Psoas muscle (tissue), 8 donors: ENCODE measurements around the gene ISX. TPM values are rescaled to one million over a fixed set of nuclear protein-coding genes. Genes with fewer than 3 reads are reported as not detected.
"Not testable (repeated sequence)": the region's sequence is repeated elsewhere in the genome, so short reads cannot be mapped to it uniquely, and the experiment has no call there.

Experiments used
- ATAC-seq, 4 donors: fragments of 200-7000 bp; cut with Tn5 transposase; one replicate each; pipeline ENCODE4 v1.9.1; 2020; ENCODE audit warnings: moderate library complexity in 3 of 4, mild to moderate bottlenecking in 2 of 4
- DNase-seq, 2 donors: peaks; one replicate each; pipeline ENCODE4 v3.0.0-alpha.2; 2020
- H3K27ac ChIP-seq: fragments of 200-600 bp; one replicate; pipeline ENCODE4 v1.8.0; 2022
- H3K27me3 ChIP-seq, 3 donors: fragments of 200-600 bp in 1 of 3; one replicate each; pipeline versions ENCODE4 v1.6.1 to v1.8.0; 2013 to 2022; ENCODE audit warnings: low read length in 2 of 3, mild to moderate bottlenecking in 2 of 3, moderate library complexity in 1 of 3; ENCODE audit not compliant: insufficient read depth in 3 of 3
- H3K36me3 ChIP-seq, 2 donors: fragments of 200-600 bp in 1 of 2; one replicate each; pipeline versions ENCODE4 v1.6.1 to v1.8.0; 2013 to 2022; ENCODE audit warnings: low read depth in 1 of 2, mild to moderate bottlenecking in 1 of 2, moderate library complexity in 1 of 2; ENCODE audit not compliant: insufficient read depth in 1 of 2
- H3K4me1 ChIP-seq: fragments of 200-600 bp; one replicate; pipeline ENCODE4 v1.8.0; 2022
- H3K4me3 ChIP-seq: fragments of 200-600 bp; one replicate; pipeline ENCODE4 v1.8.0; 2022; ENCODE audit warnings: mild to moderate bottlenecking
- H3K9me3 ChIP-seq: fragments of 200-600 bp; one replicate; pipeline ENCODE4 v1.8.0; 2022
- CTCF ChIP-seq: fragments of 200-600 bp; IDR thresholded peaks from one replicate; pipeline ENCODE4 v1.8.0; 2022; ENCODE audit warnings: antibody characterized with exemption
- WGBS, 3 donors: extraction: QIAGEN DNeasy Blood & Tissue Kit; methylation state at CpG; one replicate each; pipeline versions ENCODE4 v1.1.6 to v1.1.7; 2013; 5-methylcytosine and 5-hydroxymethylcytosine counted together
- intact Hi-C, 2 donors: fragments of 100-400 bp; cut with DNase I; formaldehyde crosslinking; loops; one replicate each; pipeline versions ENCODE4 v1.11.0 to v1.14.2; 2022
- polyA plus RNA-seq, 3 donors: library from polyadenylated mRNA; stranded (reverse); fragments of 200-250 nt; gene quantifications; one replicate each; pipeline ENCODE4 v1.2.3, GENCODE V29; 2013
- total RNA-seq, 4 donors: library from RNA; stranded (reverse); fragmentation: NEBNext Ultra II Directional in 2 of 4; extraction: Animal tissue kit (Norgen Biotek cat#: 25700) in 2 of 4; gene quantifications; one replicate each; pipeline versions ENCODE4 v1.2.1 to v1.2.4, GENCODE V29; 2021 to 2023
- donor health status: healthy with polysubstance abuse.
- donor health status: DM: no; HTN: no; CAD: no; lungs with moderate emphysema.
- donor health status: Bipolar disorder and iron deficiency.
- donor health status: healthy.
- donor health status: DM: yes; HTN: yes; CAD: no.
- donor health status: DM: no; HTN: no; CAD: no.
- donor health status: DM: no; HTN: no; CAD: no.
- donor health status: DM: yes; HTN: yes; CAD: no.

The ISX gene
- total and polyA plus RNA-seq, 7 donors: 0.01 TPM; not detected in 6

DNA sequence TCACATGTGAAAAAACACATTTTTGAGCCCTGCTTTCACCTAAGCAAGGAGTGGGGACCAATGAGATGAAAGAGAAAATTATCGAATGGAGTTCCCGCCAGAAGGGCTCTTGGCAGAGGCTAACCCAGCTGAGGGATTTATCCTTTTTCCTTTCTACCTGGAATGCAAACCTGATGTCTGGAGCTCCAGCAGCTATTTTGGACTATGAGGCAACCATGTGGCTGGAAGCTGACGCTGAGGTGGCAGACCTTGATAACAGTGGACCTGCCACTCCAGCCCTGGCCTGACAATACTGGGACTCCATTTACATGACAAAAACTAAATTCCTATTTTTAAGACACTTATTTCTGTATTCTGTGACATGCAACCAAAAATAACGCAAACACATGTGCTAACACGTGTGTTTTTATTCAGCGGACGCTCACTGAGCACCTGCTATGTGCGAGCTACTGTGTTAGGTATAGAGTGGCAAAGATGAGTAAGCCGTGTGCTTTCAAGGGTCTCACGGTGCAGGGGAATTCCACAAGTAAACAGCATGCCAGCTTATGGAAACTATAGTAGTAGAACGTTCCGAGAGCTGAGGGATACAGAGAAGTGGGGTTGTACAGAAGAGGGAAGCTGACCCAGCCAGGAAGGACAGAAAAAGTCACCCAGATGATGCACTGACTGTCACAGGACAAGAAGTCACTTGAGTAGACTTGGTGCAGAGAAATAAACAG lies 19.1 kb upstream of the ISX start:
- WGBS, 3 donors: 91 to 93% (median 93%) methylated on average over 12 of the region's 12 CpGs

GRCh38 chr22:35050038-35050437 lies 15.9 kb upstream of the ISX start:
- H3K36me3 ChIP-seq, intact Hi-C loops, H3K27ac ChIP-seq, H3K4me3 ChIP-seq, DNase-seq, H3K9me3 ChIP-seq, ATAC-seq, H3K27me3 ChIP-seq, H3K4me1 ChIP-seq: not testable (repeated sequence)
- WGBS, 3 donors: 88 to 94% (median 93%) methylated on average over 4 of the region's 4 CpGs

More for the DNA sequence above, 19.1 kb upstream of the ISX start:
- no peaks in the 10 kb centered on the region for H3K4me1 ChIP-seq
- TF ChIP-seq CTCF: no peak
- peaks cover 0 to 10% (median 2%) of the 10 kb centered on the region in 3 donors for H3K27me3 ChIP-seq
- DNase-seq: no peak
- ATAC-seq: no peak
- H3K27ac ChIP-seq: no peak overlapping the region
- H3K4me3 ChIP-seq: no peak overlapping the region
- no peaks in the 10 kb centered on the region for H3K9me3 ChIP-seq
- intact Hi-C loops: loop anchor here in 1 of 2 donors (5.0 kb wide), 1 partner anchor 530 kb away; no protein-coding TSS in a partner anchor
- H3K36me3 ChIP-seq: no peaks in the 10 kb centered on the region

GRCh38 chr22:35051013-35051535 lies 14.9 kb upstream of the ISX start:
- H3K27me3 ChIP-seq: peaks cover 0 to 7% (median 0%) of the 10 kb centered on the region in 3 donors
- no peaks in the 10 kb centered on the region for H3K9me3 ChIP-seq
- no peaks in the 10 kb centered on the region for H3K4me1 ChIP-seq
- ATAC-seq (no peak), DNase-seq (no peak)
- no peak for TF ChIP-seq CTCF
- WGBS, 3 donors: 22 to 48% (median 32%) methylated on average over 6 of the region's 6 CpGs
- no peak overlapping the region for H3K4me3 ChIP-seq
- no peaks in the 10 kb centered on the region for H3K36me3 ChIP-seq
- no peak overlapping the region for H3K27ac ChIP-seq
- intact Hi-C loops: no loop called here

DNA sequence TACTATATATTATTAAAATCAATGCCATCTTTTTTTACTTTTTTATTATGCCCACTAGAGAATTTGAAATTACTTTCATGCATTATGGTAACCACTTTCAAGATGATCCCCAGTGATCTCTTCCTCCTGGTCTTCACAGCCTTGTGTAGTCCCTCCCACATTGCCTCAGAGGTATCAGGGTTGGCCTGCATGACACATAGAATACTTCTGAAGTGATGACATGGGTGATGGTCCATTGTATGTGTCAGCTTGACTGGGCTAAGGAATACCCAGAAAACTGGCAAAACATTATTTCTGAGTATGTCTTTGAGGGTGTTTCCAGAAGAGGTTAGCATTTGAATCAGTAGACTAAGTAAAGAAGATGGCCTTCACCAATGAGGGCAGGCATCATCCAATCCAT lies 14.2 kb upstream of the ISX start:
- no peaks in the 10 kb centered on the region for H3K4me1 ChIP-seq
- H3K27ac ChIP-seq: no peak overlapping the region
- H3K4me3 ChIP-seq: no peak overlapping the region
- DNase-seq: no peak
- TF ChIP-seq CTCF: no peak
- H3K27me3 ChIP-seq: peaks cover 0 to 6% (median 0%) of the 10 kb centered on the region in 3 donors
- ATAC-seq: no peak
- intact Hi-C loops: no loop called here
- peaks cover under 1% of the 10 kb centered on the region for H3K9me3 ChIP-seq
- H3K36me3 ChIP-seq: no peaks in the 10 kb centered on the region

GRCh38 chr22:35053060-35053835 lies 12.7 kb upstream of the ISX start:
- ATAC-seq (no peak), DNase-seq (no peak)
- Histone ChIP-seq H3K9me3 (peaks cover 4% of the 10 kb centered on the region), H3K36me3 (no peaks in the 10 kb centered on the region), H3K4me3 (no peak overlapping the region), H3K27me3 (peaks cover 0 to 2% (median 0%) of the 10 kb centered on the region in 3 donors), H3K4me1 (no peaks in the 10 kb centered on the region), H3K27ac (no peak overlapping the region)
- intact Hi-C loops: no loop called here
- WGBS, 3 donors: 57 to 67% (median 62%) methylated on average over 8 of the region's 8 CpGs
- no peak for TF ChIP-seq CTCF
